ENCODE results near the gene VSTM1. TPM values are rescaled to one million over a fixed set of nuclear protein-coding genes. Genes with fewer than 3 reads are reported as not detected.

The VSTM1 gene
- total RNA-seq, 4 donors from 2014 or later = not detected

GRCh38 chr19:54010474-54010873, 53.2 kb downstream of the VSTM1 start:
- no peak overlapping the region for H3K27ac ChIP-seq
- no peaks in the 10 kb centered on the region for H3K9me3 ChIP-seq
- H3K27me3 ChIP-seq = peaks cover 49% of the 10 kb centered on the region
- DNase-seq (ENCODE audit: low spot score in 2 of 2) = no peak
- H3K4me1 ChIP-seq = no peaks in the 10 kb centered on the region
- no peak overlapping the region for H3K4me3 ChIP-seq
- H3K36me3 ChIP-seq = no peaks in the 10 kb centered on the region
- whole genome bisulfite sequencing = 84% methylated on average over 6 of the region's 6 CpGs
- TF ChIP-seq CTCF (IDR thresholded peaks at IDR 0.05) = no peak
- no peak for TF ChIP-seq EP300 (IDR thresholded peaks at IDR 0.05)
- TF ChIP-seq POLR2AphosphoS5 (IDR thresholded peaks at IDR 0.05) = no peak
- TF ChIP-seq POLR2A (IDR thresholded peaks at IDR 0.05) = no peak

GRCh38 chr19:54009440-54009839, 54.3 kb downstream of the VSTM1 start:
- no peak overlapping the region for H3K4me3 ChIP-seq
- TF ChIP-seq POLR2A (IDR thresholded peaks at IDR 0.05) (no peak), CTCF (IDR thresholded peaks at IDR 0.05) (no peak), POLR2AphosphoS5 (IDR thresholded peaks at IDR 0.05) (no peak), EP300 (IDR thresholded peaks at IDR 0.05) (no peak)
- DNase-seq (ENCODE audit: low spot score in 2 of 2) = no peak
- no peaks in the 10 kb centered on the region for H3K9me3 ChIP-seq
- H3K4me1 ChIP-seq = no peaks in the 10 kb centered on the region
- 79% methylated on average over 8 of the region's 8 CpGs for WGBS
- no peak overlapping the region for H3K27ac ChIP-seq
- H3K27me3 ChIP-seq = peaks cover 46% of the 10 kb centered on the region
- no peaks in the 10 kb centered on the region for H3K36me3 ChIP-seq

- Histone ChIP-seq H3K27me3 (peaks cover 69% of the 10 kb centered on the region), H3K4me1 (no peaks in the 10 kb centered on the region), H3K27ac (no peak overlapping the region), H3K9me3 (no peaks in the 10 kb centered on the region), H3K4me3 (no peak overlapping the region), H3K36me3 (no peaks in the 10 kb centered on the region)
- 51% methylated on average over 10 of the region's 10 CpGs for WGBS
- no peak for DNase-seq (ENCODE audit: low spot score in 2 of 2)
- TF ChIP-seq POLR2A (IDR thresholded peaks at IDR 0.05) = no peak
- no peak for TF ChIP-seq CTCF (IDR thresholded peaks at IDR 0.05)
- no peak for TF ChIP-seq POLR2AphosphoS5 (IDR thresholded peaks at IDR 0.05)
- no peak for TF ChIP-seq EP300 (IDR thresholded peaks at IDR 0.05)
These were observed 61.0 kb downstream of the VSTM1 start for GRCh38 chr19:54002495-54003315.

GRCh38 chr19:54001496-54001895, 62.2 kb downstream of the VSTM1 start:
- no peaks in the 10 kb centered on the region for H3K9me3 ChIP-seq
- no peak for DNase-seq (ENCODE audit: low spot score in 2 of 2)
- H3K36me3 ChIP-seq = no peaks in the 10 kb centered on the region
- 49% methylated on average over 2 of the region's 2 CpGs for WGBS
- H3K4me3 ChIP-seq = no peak overlapping the region
- H3K27me3 ChIP-seq = peaks cover 73% of the 10 kb centered on the region
- no peak overlapping the region for H3K27ac ChIP-seq
- H3K4me1 ChIP-seq = no peaks in the 10 kb centered on the region
- TF ChIP-seq POLR2AphosphoS5 (IDR thresholded peaks at IDR 0.05) = no peak
- TF ChIP-seq CTCF (IDR thresholded peaks at IDR 0.05) = no peak
- no peak for TF ChIP-seq EP300 (IDR thresholded peaks at IDR 0.05)
- no peak for TF ChIP-seq POLR2A (IDR thresholded peaks at IDR 0.05)

GRCh38 chr19:53999694-54000093, 64.0 kb downstream of the VSTM1 start:
- no peak for DNase-seq (ENCODE audit: low spot score in 2 of 2)
- 74% methylated on average over 4 of the region's 5 CpGs for WGBS
- no peaks in the 10 kb centered on the region for H3K4me1 ChIP-seq
- no peaks in the 10 kb centered on the region for H3K36me3 ChIP-seq
- H3K27ac ChIP-seq = no peak overlapping the region
- H3K27me3 ChIP-seq = peaks cover 79% of the 10 kb centered on the region
- TF ChIP-seq CTCF (IDR thresholded peaks at IDR 0.05) (no peak), POLR2A (IDR thresholded peaks at IDR 0.05) (no peak), POLR2AphosphoS5 (IDR thresholded peaks at IDR 0.05) (no peak), EP300 (IDR thresholded peaks at IDR 0.05) (no peak)
- H3K9me3 ChIP-seq = no peaks in the 10 kb centered on the region
- no peak overlapping the region for H3K4me3 ChIP-seq
